Measurements from ENCODE around the gene CBFA2T3. TPM values are rescaled to one million over a fixed set of nuclear protein-coding genes. Genes with fewer than 3 reads are reported as not detected.

CBFA2T3 gene
- total RNA-seq, 1 experiment from 2014 or later: 13.7 TPM

DNA sequence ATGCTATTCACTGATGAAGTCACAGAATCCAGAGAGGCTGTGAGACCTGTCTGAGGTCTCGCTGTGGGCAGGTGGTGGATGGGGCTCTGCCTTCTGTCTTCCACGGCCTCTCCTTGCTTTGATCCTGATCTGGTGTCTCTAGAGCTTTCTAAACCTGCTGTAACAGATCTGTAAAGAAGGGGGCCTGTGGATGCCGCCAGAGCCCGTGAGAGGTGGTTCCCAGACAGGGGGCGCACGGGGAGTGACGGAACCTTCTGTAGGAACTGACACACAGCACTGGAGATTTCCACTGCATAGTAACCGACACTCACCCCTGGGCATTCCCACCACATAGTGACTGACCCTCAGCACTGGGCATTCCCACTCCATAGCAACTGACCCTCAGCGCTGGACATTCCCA, 16.0 kb downstream of the CBFA2T3 start:
- DNase-seq (ENCODE audit: low read depth, low spot score) (no peak), ATAC-seq (no peak)
- ChIA-PET CTCF (no interaction called here), POLR2A (no interaction called here)
- intact Hi-C loops (cut with micrococcal nuclease; ENCODE audit: unreplicated experiment): no loop called here
- no peak overlapping the region for H3K27ac ChIP-seq (ENCODE audit: low read length)
- no peaks in the 10 kb centered on the region for H3K27me3 ChIP-seq (ENCODE audit: control insufficient read depth, insufficient read depth, low read length)
- H3K4me3 ChIP-seq (ENCODE audit: low read depth in 2 of 2, low read length in 2 of 2): no peak overlapping the region
- TF ChIP-seq POLR2AphosphoS5 (IDR thresholded peaks at IDR 0.05; ENCODE audit: low read depth, low read length): no peak
- TF ChIP-seq REST (IDR thresholded peaks at IDR 0.05; ENCODE audit: insufficient read depth in 1 of 2, low read depth in 2 of 2, low read length in 1 of 2): no peak
- TF ChIP-seq, protein P1, sequence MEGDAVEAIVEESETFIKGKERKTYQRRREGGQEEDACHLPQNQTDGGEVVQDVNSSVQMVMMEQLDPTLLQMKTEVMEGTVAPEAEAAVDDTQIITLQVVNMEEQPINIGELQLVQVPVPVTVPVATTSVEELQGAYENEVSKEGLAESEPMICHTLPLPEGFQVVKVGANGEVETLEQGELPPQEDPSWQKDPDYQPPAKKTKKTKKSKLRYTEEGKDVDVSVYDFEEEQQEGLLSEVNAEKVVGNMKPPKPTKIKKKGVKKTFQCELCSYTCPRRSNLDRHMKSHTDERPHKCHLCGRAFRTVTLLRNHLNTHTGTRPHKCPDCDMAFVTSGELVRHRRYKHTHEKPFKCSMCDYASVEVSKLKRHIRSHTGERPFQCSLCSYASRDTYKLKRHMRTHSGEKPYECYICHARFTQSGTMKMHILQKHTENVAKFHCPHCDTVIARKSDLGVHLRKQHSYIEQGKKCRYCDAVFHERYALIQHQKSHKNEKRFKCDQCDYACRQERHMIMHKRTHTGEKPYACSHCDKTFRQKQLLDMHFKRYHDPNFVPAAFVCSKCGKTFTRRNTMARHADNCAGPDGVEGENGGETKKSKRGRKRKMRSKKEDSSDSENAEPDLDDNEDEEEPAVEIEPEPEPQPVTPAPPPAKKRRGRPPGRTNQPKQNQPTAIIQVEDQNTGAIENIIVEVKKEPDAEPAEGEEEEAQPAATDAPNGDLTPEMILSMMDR (IDR thresholded peaks at IDR 0.05): no peak
- no peak for TF ChIP-seq SIN3A (IDR thresholded peaks at IDR 0.05; ENCODE audit: borderline replicate concordance, insufficient read depth, low read depth, low read length)
- TF ChIP-seq TCF7L2 (IDR thresholded peaks at IDR 0.05; ENCODE audit: low read depth, low read length): no peak
- H3K4me1 ChIP-seq (ENCODE audit: control insufficient read depth, insufficient read depth, low read length): no peaks in the 10 kb centered on the region
- in situ Hi-C loops (cut with HindIII; ENCODE audit: low pct_unique_long_range_greater_than_20kb, low sequenced_read_pairs): no loop called here
- H3K36me3 ChIP-seq (ENCODE audit: control insufficient read depth, insufficient read depth, low read length): no peaks in the 10 kb centered on the region
- no peaks in the 10 kb centered on the region for H3K9me3 ChIP-seq (ENCODE audit: control insufficient read depth, insufficient read depth, low read depth, low read length)
- no TSS peak for BruUV-seq (replicated peaks)

GRCh38 chr16:88960516-88960915, 16.5 kb downstream of the CBFA2T3 start:
- no peaks in the 10 kb centered on the region for H3K4me1 ChIP-seq (ENCODE audit: control insufficient read depth, insufficient read depth, low read length)
- no peaks in the 10 kb centered on the region for H3K36me3 ChIP-seq (ENCODE audit: control insufficient read depth, insufficient read depth, low read length)
- no peak for ATAC-seq
- CTCF ChIA-PET: no interaction called here
- BruUV-seq (replicated peaks): no TSS peak
- H3K27me3 ChIP-seq (ENCODE audit: control insufficient read depth, insufficient read depth, low read length): no peaks in the 10 kb centered on the region
- in situ Hi-C loops (cut with HindIII; ENCODE audit: low pct_unique_long_range_greater_than_20kb, low sequenced_read_pairs) (no loop called here), intact Hi-C loops (cut with micrococcal nuclease; ENCODE audit: unreplicated experiment) (no loop called here)
- no peak overlapping the region for H3K27ac ChIP-seq (ENCODE audit: low read length)
- POLR2A ChIA-PET: no interaction called here
- TF ChIP-seq, protein P1 (IDR thresholded peaks at IDR 0.05): no peak
- TF ChIP-seq SIN3A (IDR thresholded peaks at IDR 0.05; ENCODE audit: borderline replicate concordance, insufficient read depth, low read depth, low read length) (no peak), POLR2AphosphoS5 (IDR thresholded peaks at IDR 0.05; ENCODE audit: low read depth, low read length) (no peak), REST (IDR thresholded peaks at IDR 0.05; ENCODE audit: insufficient read depth in 1 of 2, low read depth in 2 of 2, low read length in 1 of 2) (no peak), TCF7L2 (IDR thresholded peaks at IDR 0.05; ENCODE audit: low read depth, low read length) (no peak)
- no peak overlapping the region for H3K4me3 ChIP-seq (ENCODE audit: low read depth in 2 of 2, low read length in 2 of 2)
- DNase-seq (ENCODE audit: low read depth, low spot score): no peak
- H3K9me3 ChIP-seq (ENCODE audit: control insufficient read depth, insufficient read depth, low read depth, low read length): no peaks in the 10 kb centered on the region
